ENCODE measurements around the gene CIC.

Gene CIC

GRCh38 chr19:42268704-42269477 lies at the start of gene CIC:
CIC (plus strand) TSS chr19:42269252; CDS start chr19:42271784, 2,532 bp downstream.
- DNase-seq = peak; percentile 100

GRCh38 chr19:42219812-42220750 lies 49.0 kb upstream of the CIC start, which contains the start of gene ZNF526:
ZNF526 (plus strand) TSS chr19:42220312; CDS start chr19:42224404, 4,092 bp downstream.
- peak; percentile 99 for DNase-seq

GRCh38 chr19:42220751-42221097 lies 48.3 kb upstream of the CIC start:
- DNase-seq = no peak

GRCh38 chr19:42224940-42225717 lies 43.9 kb upstream of the CIC start:
- no peak for DNase-seq

- DNase-seq = no peak
These were observed 43.2 kb upstream of the CIC start for GRCh38 chr19:42225718-42226292.

GRCh38 chr19:42226886-42227285 lies 42.2 kb upstream of the CIC start:
- no peak for DNase-seq

- peak; percentile 43 for DNase-seq
These were observed 40.4 kb upstream of the CIC start for GRCh38 chr19:42228641-42229040.

GRCh38 chr19:42229301-42229854 lies 39.7 kb upstream of the CIC start:
- peak; percentile 88 for DNase-seq

- DNase-seq = peak; percentile 79
These were observed 39.1 kb upstream of the CIC start for GRCh38 chr19:42229855-42230351.

GRCh38 chr19:42230571-42230970 lies 38.5 kb upstream of the CIC start:
- DNase-seq = no peak

GRCh38 chr19:42232435-42232834 lies 36.6 kb upstream of the CIC start:
- DNase-seq = no peak

- no peak for DNase-seq
These were observed 35.9 kb upstream of the CIC start for GRCh38 chr19:42233106-42233505.

- no peak for DNase-seq
These were observed 35.3 kb upstream of the CIC start for GRCh38 chr19:42233678-42234292.

GRCh38 chr19:42234364-42234763 lies 34.7 kb upstream of the CIC start:
- DNase-seq = no peak

GRCh38 chr19:42235181-42235580 lies 33.9 kb upstream of the CIC start:
- DNase-seq = no peak

GRCh38 chr19:42239544-42240220 lies 29.4 kb upstream of the CIC start:
- DNase-seq = no peak

GRCh38 chr19:42241279-42241678 lies 27.8 kb upstream of the CIC start:
- DNase-seq = no peak

- peak; percentile 46 for DNase-seq
These were observed 27.0 kb upstream of the CIC start for GRCh38 chr19:42242069-42242511.

GRCh38 chr19:42242512-42243409 lies 26.3 kb upstream of the CIC start, which contains the start of gene GSK3A:
GSK3A (minus strand) TSS chr19:42242602; CDS start chr19:42242465, 137 bp downstream.
- DNase-seq = peak; percentile 99
